GM18870 (cell line): ENCODE results near the gene DZIP1.

Source experiments
- ATAC-seq: cut with Tn5 transposase; IDR thresholded peaks from one replicate; pipeline ENCODE4 v1.9.1; 2021; ENCODE audit warnings: moderate library complexity; ENCODE audit not compliant: unreplicated experiment

DZIP1 gene

GRCh38 chr13:95643936-95644598 lies 439 bp downstream of the DZIP1 start:
- peak; percentile 28 for ATAC-seq

- ATAC-seq, result no peak
Measured at GRCh38 chr13:95643571-95643935, 953 bp downstream of the DZIP1 start.

GRCh38 chr13:95642999-95643398 lies 1.5 kb downstream of the DZIP1 start:
- ATAC-seq, result no peak

- no peak for ATAC-seq
Measured at GRCh38 chr13:95642028-95642621, 2.4 kb downstream of the DZIP1 start.

GRCh38 chr13:95641291-95642027 lies 3.0 kb downstream of the DZIP1 start:
- no peak for ATAC-seq

GRCh38 chr13:95636853-95637252 lies 7.7 kb downstream of the DZIP1 start:
- no peak for ATAC-seq

- ATAC-seq, result no peak
Measured at GRCh38 chr13:95630593-95630992, 13.9 kb downstream of the DZIP1 start.

- no peak for ATAC-seq
Measured at GRCh38 chr13:95629071-95629470, 15.4 kb downstream of the DZIP1 start.

- ATAC-seq, result no peak
Measured at GRCh38 chr13:95628488-95628887, 16.0 kb downstream of the DZIP1 start.

GRCh38 chr13:95627590-95627989 lies 16.9 kb downstream of the DZIP1 start:
- ATAC-seq, result no peak

GRCh38 chr13:95626768-95627167 lies 17.7 kb downstream of the DZIP1 start:
- no peak for ATAC-seq

GRCh38 chr13:95624020-95624419 lies 20.5 kb downstream of the DZIP1 start:
- peak; percentile 49 for ATAC-seq

GRCh38 chr13:95623141-95623540 lies 21.4 kb downstream of the DZIP1 start:
- no peak for ATAC-seq

- no peak for ATAC-seq
Measured at GRCh38 chr13:95620825-95621498, 23.5 kb downstream of the DZIP1 start.

GRCh38 chr13:95620030-95620824 lies 24.3 kb downstream of the DZIP1 start:
- no peak for ATAC-seq

- ATAC-seq, result no peak
Measured at GRCh38 chr13:95615539-95615938, 29.0 kb downstream of the DZIP1 start.

- ATAC-seq, result no peak
Measured at GRCh38 chr13:95614641-95615245, 29.8 kb downstream of the DZIP1 start.

- peak; percentile 52 for ATAC-seq
Measured at GRCh38 chr13:95608640-95609323, 35.7 kb downstream of the DZIP1 start.

- no peak for ATAC-seq
Measured at GRCh38 chr13:95607366-95607765, 37.1 kb downstream of the DZIP1 start.
